ENCODE data around the gene OOSP1. TPM values are rescaled to one million over a fixed set of nuclear protein-coding genes. Genes with fewer than 3 reads are reported as not detected.

OOSP1 gene
- total and polyA plus RNA-seq, 2 donors (not counting 3 experiments of a cell fraction or from before 2014, with no cell fraction given): 0.11 TPM; not detected in 1

DNA sequence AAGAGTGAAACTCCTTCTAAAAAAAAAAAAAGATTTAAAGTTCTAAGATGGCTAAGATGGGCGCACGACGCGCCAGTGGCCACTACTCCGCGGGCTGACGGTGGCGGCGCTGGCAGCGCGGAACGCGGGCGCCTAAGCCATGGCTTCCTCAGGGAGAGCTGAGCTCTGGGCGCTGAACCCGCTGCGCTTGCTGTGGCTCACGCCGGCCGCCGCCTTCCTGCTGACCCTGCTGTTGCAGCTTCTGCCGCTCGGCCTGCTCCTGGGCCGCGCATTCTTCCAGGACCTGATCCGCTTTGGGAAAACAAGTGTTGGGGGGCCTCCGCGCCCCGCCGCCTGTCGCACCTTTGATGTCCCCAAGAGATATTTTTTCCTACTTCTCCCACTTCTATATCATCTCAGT lies 40.2 kb upstream of the OOSP1 start:
- Histone ChIP-seq H3K9me1 (replicated peaks; ENCODE audit: control insufficient read depth, extremely low read depth, insufficient read depth, low read length) (no peaks in the 10 kb centered on the region), H3K4me3 (replicated peaks in 1 of 3; ENCODE audit: insufficient read depth in 1 of 3, low read depth in 1 of 3, low read length in 3 of 3) (no peak overlapping the region), H3K9ac (replicated peaks; ENCODE audit: extremely low read depth, insufficient read depth, low read length) (no peak overlapping the region), H3K27ac (ENCODE audit: insufficient read depth, low read depth, low read length) (no peak overlapping the region), H4K20me1 (replicated peaks; ENCODE audit: control insufficient read depth, extremely low read depth, insufficient read depth, low read length) (no peaks in the 10 kb centered on the region), H3K36me3 (ENCODE audit: control insufficient read depth in 2 of 2, extremely low read depth in 1 of 2, insufficient read depth in 2 of 2, low read length in 2 of 2) (no peaks in the 10 kb centered on the region), H3K27me3 (ENCODE audit: control insufficient read depth in 2 of 2, insufficient read depth in 2 of 2, low read length in 2 of 2) (peaks cover 0 to 3% of the 10 kb centered on the region in 2 experiments), H3K4me1 (ENCODE audit: control insufficient read depth, extremely low read depth, insufficient read depth, low read length) (peaks cover 15% of the 10 kb centered on the region), H2AFZ (ENCODE audit: low read depth, low read length) (no peak overlapping the region), H3K79me2 (ENCODE audit: control insufficient read depth, insufficient read depth, low read length) (no peaks in the 10 kb centered on the region), H3K4me2 (ENCODE audit: insufficient read depth, low read length) (no peak overlapping the region), H3K9me3 (replicated peaks; ENCODE audit: control insufficient read depth, insufficient read depth, low read length) (no peaks in the 10 kb centered on the region)
- BruUV-seq (replicated peaks): no TSS peak
- FAIRE-seq: no peak
- TF ChIP-seq POLR2AphosphoS5 (IDR thresholded peaks at IDR 0.05; ENCODE audit: insufficient read depth, low read depth, low read length) (no peak), GATA2 (IDR thresholded peaks at IDR 0.05; ENCODE audit: insufficient read depth, insufficient read length, low read depth, low read length) (no peak), JUN (IDR thresholded peaks at IDR 0.05; ENCODE audit: borderline replicate concordance, insufficient read depth, insufficient read length, low read depth) (no peak), EZH2 (IDR thresholded peaks at IDR 0.05; ENCODE audit: borderline replicate concordance, low read depth, low read length, severe bottlenecking) (no peak), MYC (IDR thresholded peaks at IDR 0.05; ENCODE audit: low read depth, low read length) (no peak), FOS (IDR thresholded peaks at IDR 0.05; ENCODE audit: borderline replicate concordance, insufficient read depth, low read length) (no peak), POLR2A (IDR thresholded peaks at IDR 0.05; ENCODE audit: low read depth, low read length) (no peak)
- TF ChIP-seq, protein P1, sequence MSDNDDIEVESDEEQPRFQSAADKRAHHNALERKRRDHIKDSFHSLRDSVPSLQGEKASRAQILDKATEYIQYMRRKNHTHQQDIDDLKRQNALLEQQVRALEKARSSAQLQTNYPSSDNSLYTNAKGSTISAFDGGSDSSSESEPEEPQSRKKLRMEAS (IDR thresholded peaks at IDR 0.05; ENCODE audit: insufficient read depth, insufficient read length): no peak
- TF ChIP-seq, protein P2, sequence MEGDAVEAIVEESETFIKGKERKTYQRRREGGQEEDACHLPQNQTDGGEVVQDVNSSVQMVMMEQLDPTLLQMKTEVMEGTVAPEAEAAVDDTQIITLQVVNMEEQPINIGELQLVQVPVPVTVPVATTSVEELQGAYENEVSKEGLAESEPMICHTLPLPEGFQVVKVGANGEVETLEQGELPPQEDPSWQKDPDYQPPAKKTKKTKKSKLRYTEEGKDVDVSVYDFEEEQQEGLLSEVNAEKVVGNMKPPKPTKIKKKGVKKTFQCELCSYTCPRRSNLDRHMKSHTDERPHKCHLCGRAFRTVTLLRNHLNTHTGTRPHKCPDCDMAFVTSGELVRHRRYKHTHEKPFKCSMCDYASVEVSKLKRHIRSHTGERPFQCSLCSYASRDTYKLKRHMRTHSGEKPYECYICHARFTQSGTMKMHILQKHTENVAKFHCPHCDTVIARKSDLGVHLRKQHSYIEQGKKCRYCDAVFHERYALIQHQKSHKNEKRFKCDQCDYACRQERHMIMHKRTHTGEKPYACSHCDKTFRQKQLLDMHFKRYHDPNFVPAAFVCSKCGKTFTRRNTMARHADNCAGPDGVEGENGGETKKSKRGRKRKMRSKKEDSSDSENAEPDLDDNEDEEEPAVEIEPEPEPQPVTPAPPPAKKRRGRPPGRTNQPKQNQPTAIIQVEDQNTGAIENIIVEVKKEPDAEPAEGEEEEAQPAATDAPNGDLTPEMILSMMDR (IDR thresholded peaks at IDR 0.05; ENCODE audit: extremely low read depth in 1 of 2, insufficient read depth in 1 of 2, low read depth in 1 of 2, low read length in 2 of 2): no peak
- intact Hi-C loops (cut with micrococcal nuclease): no loop called here
- POLR2A ChIA-PET: no interaction called here
- CTCF ChIA-PET: no interaction called here
- no peak for DNase-seq (ENCODE audit: low read depth, low spot score)
- dilution Hi-C loops (cut with MboI; ENCODE audit: extremely low pct_ligation_motif_present, low sequenced_read_pairs): no loop called here

Data from endothelial cell of umbilical vein (primary cell).